Transverse colon (tissue), 4 donors: Measurements from ENCODE around the gene PEX10. TPM values are rescaled to one million over a fixed set of nuclear protein-coding genes. Genes with fewer than 3 reads are reported as not detected.

Experiments
- DNase-seq: peaks from one replicate; pipeline ENCODE4 v3.0.0-alpha.2; 2019
- H3K27ac ChIP-seq, 4 donors: fragments of 200-600 bp; sonication (generic); 2 replicates each; pipeline ENCODE4 v1.5.1; 2016 to 2018; ENCODE audit warnings: inconsistent platforms in 4 of 4
- H3K27me3 ChIP-seq: fragments of 200-600 bp; sonication (generic); 2 replicates; pipeline ENCODE4 v1.5.1; 2017; ENCODE audit warnings: inconsistent platforms
- H3K36me3 ChIP-seq, 4 donors: fragments of 200-600 bp; sonication (generic); 2 replicates each; pipeline ENCODE4 v1.5.1; 2017 to 2019; ENCODE audit warnings: inconsistent platforms in 4 of 4
- H3K4me1 ChIP-seq, 4 donors: fragments of 200-600 bp; sonication (generic); 2 replicates each; pipeline ENCODE4 v1.5.1; 2017 to 2020; ENCODE audit warnings: inconsistent platforms in 4 of 4
- H3K4me3 ChIP-seq, 4 donors: fragments of 200-600 bp; sonication (generic); 1 replicate in 1 of 4; 2 replicates in 3 of 4; pipeline versions ENCODE4 v1.5.1 to v1.6.1; 2017 to 2019; ENCODE audit warnings: inconsistent platforms in 4 of 4
- H3K9me3 ChIP-seq, 2 donors: fragments of 200-600 bp; sonication (generic); 2 replicates each; pipeline ENCODE4 v1.5.1; 2017 to 2019; ENCODE audit warnings: inconsistent platforms in 2 of 2
- EP300 ChIP-seq: sonication (generic); formaldehyde crosslinking; IDR thresholded peaks from one replicate; pipeline ENCODE4 v1.6.1; 2017; ENCODE audit warnings: antibody characterized with exemption, low read depth
- POLR2A ChIP-seq: fragments of 450-650 bp; IDR thresholded peaks from one replicate; pipeline ENCODE4 v1.6.1; 2016; ENCODE audit warnings: antibody characterized with exemption, mild to moderate bottlenecking, moderate library complexity
- POLR2AphosphoS5 ChIP-seq, 3 donors: sonication (generic); formaldehyde crosslinking; IDR thresholded peaks; one replicate each; pipeline ENCODE4 v1.6.1; 2016; ENCODE audit warnings: antibody characterized with exemption in 3 of 3
- WGBS, 2 donors: methylation state at CpG; one replicate each; pipeline ENCODE4 v1.1.5; 2018; ENCODE audit warnings: low coverage in 1 of 2; 5-methylcytosine and 5-hydroxymethylcytosine counted together
- in situ Hi-C, 4 donors: fragments of 200-750 bp; cut with MboI; loops; one replicate each; pipeline versions ENCODE4 v1.15.0 to v1.15.1; 2017; ENCODE audit warnings: low sequenced_read_pairs in 3 of 4, low pct_ligation_motif_present in 1 of 4, low pct_unique_long_range_greater_than_20kb in 1 of 4
- intact Hi-C: fragments of 100-400 bp; cut with DNase I; formaldehyde crosslinking; loops from one replicate; pipeline ENCODE4 v1.15.1; 2023; ENCODE audit warnings: low total_unique reads
- total RNA-seq, 4 donors: library from RNA; depleted of rRNA; stranded (reverse); fragments of >200 nt; gene quantifications; one replicate each; pipeline ENCODE4 v1.1.0, GENCODE V29; 2016
- TF ChIP-seq, protein P1 (sequence below), 5 experiments: fragments of 200-600 bp in 3 of 5; fragments of 450-650 bp in 2 of 5; sonication (generic) in 3 of 5; IDR thresholded peaks; 1 replicate in 2 of 5; 2 replicates in 3 of 5; pipeline ENCODE4 v1.5.1; 2016 to 2017; ENCODE audit warnings: antibody characterized with exemption in 5 of 5, inconsistent platforms in 3 of 5, mild to moderate bottlenecking in 2 of 5, moderate library complexity in 1 of 5

The PEX10 gene
- total RNA-seq, 4 donors from 2014 or later, result 16.9 to 28.8 (median 21.3) TPM

DNA sequence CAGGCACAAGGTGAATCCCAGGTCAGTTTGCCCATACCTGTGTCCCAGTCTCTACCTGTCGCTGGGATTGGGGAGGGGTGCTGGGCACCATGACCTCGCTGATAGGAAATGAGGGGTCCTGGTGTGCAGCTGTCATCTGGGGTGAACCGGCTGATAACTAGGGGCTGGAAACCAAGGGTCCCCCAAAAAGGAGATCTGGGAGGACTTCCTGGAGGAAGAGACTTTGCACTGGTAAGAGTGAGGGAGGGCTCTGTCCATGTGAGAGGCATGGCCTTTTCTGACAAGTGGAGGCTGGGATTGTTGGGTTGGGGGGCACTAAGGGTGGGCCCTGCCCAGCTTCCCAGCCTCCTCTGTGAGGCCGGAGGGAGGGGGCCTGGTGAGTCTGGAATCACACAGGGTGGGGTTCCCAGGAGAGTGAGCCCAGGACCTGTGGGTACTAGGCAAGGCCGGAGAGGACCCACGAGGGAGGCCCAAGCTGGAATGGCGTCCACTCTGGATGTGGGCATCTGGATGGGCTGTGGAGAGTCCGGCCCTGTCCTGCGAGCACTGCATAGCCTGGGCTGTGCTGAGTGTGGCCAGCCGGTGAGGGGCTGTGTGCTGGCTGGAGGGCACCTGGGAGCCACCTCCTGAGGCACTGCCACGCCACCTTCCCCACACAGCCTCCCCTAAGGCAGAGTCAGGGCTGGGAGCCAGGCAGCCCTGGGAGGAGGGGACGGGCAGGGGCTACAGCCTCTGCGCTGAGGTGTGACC lies 4.9 kb upstream of the PEX10 start:
- DNase-seq, result no peak
- in situ Hi-C loops (loop anchor here (10.0 to 25.0 kb wide), 4 partner anchors 128 to 228 kb away; partner anchors contain the start of genes MMEL1 (in 1 of the 4) and TNFRSF14 (in 1 of the 4)), intact Hi-C loops (loop anchor here (5.0 kb wide), 1 partner anchor 130 kb away; no protein-coding TSS in a partner anchor)
- Histone ChIP-seq H3K4me1 (peaks cover 16 to 36% (median 27%) of the 10 kb centered on the region in 4 donors), H3K27me3 (peaks cover 39% of the 10 kb centered on the region), H3K9me3 (no peaks in the 10 kb centered on the region), H3K36me3 (no peaks in the 10 kb centered on the region), H3K27ac (peak overlapping the region in 2 of 4 donors; percentile 73 to 84), H3K4me3 (no peak overlapping the region)
- WGBS, 2 donors, result 81 to 100% methylated on average over 1 to 13 of the region's 13 CpGs
- TF ChIP-seq, protein P1, sequence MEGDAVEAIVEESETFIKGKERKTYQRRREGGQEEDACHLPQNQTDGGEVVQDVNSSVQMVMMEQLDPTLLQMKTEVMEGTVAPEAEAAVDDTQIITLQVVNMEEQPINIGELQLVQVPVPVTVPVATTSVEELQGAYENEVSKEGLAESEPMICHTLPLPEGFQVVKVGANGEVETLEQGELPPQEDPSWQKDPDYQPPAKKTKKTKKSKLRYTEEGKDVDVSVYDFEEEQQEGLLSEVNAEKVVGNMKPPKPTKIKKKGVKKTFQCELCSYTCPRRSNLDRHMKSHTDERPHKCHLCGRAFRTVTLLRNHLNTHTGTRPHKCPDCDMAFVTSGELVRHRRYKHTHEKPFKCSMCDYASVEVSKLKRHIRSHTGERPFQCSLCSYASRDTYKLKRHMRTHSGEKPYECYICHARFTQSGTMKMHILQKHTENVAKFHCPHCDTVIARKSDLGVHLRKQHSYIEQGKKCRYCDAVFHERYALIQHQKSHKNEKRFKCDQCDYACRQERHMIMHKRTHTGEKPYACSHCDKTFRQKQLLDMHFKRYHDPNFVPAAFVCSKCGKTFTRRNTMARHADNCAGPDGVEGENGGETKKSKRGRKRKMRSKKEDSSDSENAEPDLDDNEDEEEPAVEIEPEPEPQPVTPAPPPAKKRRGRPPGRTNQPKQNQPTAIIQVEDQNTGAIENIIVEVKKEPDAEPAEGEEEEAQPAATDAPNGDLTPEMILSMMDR (IDR thresholded peaks at IDR 0.05), result no peak
- no peak for TF ChIP-seq POLR2AphosphoS5 (IDR thresholded peaks at IDR 0.05)
- no peak for TF ChIP-seq POLR2A
- TF ChIP-seq EP300, result no peak

DNA sequence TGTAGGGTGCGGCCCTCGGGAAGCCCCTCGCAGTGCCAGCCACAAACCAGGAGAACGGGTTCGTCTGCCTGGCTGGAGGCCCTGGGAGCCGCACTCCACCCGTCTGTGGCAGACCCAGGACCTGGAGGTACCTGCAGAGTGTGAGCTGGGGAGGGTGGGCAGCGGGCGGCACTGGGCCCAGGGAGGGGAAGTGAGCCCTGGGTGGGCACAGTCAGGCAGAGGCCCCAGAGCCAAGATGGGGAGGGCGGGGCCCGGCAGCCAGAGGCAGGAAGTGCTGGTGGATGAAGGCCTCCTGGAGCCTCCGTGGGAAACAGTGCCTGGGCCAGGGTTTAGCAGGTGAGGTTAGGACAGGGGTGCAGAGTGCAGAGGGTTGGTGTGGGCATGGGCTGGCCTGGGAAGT lies 4.0 kb upstream of the PEX10 start:
- Histone ChIP-seq H3K4me1 (peaks cover 19 to 42% (median 33%) of the 10 kb centered on the region in 4 donors), H3K36me3 (no peaks in the 10 kb centered on the region), H3K27ac (peak overlapping the region; percentile 73 to 84 (median 76)), H3K9me3 (no peaks in the 10 kb centered on the region), H3K27me3 (peaks cover 39% of the 10 kb centered on the region), H3K4me3 (peak overlapping the region in 2 of 4 donors; percentile 35 to 37)
- intact Hi-C loops (loop anchor here (5.0 kb wide), 1 partner anchor 131 kb away; no protein-coding TSS in a partner anchor), in situ Hi-C loops (loop anchor here (10.0 to 25.0 kb wide), 4 partner anchors 128 to 228 kb away; partner anchors contain the start of genes MMEL1 (in 1 of the 4) and TNFRSF14 (in 1 of the 4))
- peak; percentile 73 for DNase-seq
- WGBS, 2 donors, result 8% methylated on average over 12 of the region's 12 CpGs; no CpG with 5 or more reads in 1 of the 2 donors
- no peak for TF ChIP-seq POLR2AphosphoS5 (IDR thresholded peaks at IDR 0.05)
- TF ChIP-seq EP300, result no peak
- TF ChIP-seq, protein P1 (IDR thresholded peaks at IDR 0.05), result no peak
- no peak for TF ChIP-seq POLR2A

DNA sequence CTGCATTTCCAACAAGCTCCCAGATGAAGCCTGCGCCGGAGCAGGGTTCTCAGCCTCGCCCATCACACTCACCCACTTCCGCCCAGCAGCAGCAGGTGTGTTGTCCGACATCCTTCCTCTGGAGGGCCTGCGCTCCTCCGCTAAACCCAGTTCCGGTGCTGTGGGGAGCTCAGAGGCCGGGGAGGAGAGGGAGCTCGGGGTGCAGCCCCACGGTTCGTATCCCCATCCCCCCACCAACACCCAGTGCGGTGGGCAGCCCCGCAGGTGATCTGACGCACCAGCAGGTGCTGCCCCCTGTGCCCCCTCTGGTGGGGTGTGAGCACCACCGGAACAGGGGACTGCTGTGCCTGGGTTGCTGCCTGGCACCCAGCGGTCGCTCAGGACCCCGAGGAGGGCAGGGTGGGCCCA lies 3.4 kb upstream of the PEX10 start:
- Histone ChIP-seq H3K4me1 (peaks cover 19 to 44% (median 34%) of the 10 kb centered on the region in 4 donors), H3K36me3 (no peaks in the 10 kb centered on the region), H3K4me3 (peak overlapping the region in 3 of 4 donors; percentile 16 to 37 (median 35)), H3K27me3 (peaks cover 34% of the 10 kb centered on the region), H3K9me3 (no peaks in the 10 kb centered on the region), H3K27ac (peak overlapping the region; percentile 73 to 84 (median 76))
- 20 to 39% methylated on average over 3 to 17 of the region's 19 CpGs for WGBS, 2 donors
- intact Hi-C loops (loop anchor here (5.0 kb wide), 1 partner anchor 131 kb away; no protein-coding TSS in a partner anchor), in situ Hi-C loops (loop anchor here (10.0 to 25.0 kb wide), 4 partner anchors 129 to 229 kb away; partner anchors contain the start of genes MMEL1 (in 1 of the 4) and TNFRSF14 (in 1 of the 4))
- TF ChIP-seq POLR2AphosphoS5 (IDR thresholded peaks at IDR 0.05) (peak in 1 of 3 donors; percentile 6), EP300 (no peak), POLR2A (peak; percentile 27)
- TF ChIP-seq, protein P1 (IDR thresholded peaks at IDR 0.05), result peak in 2 of 5 experiments; percentile 25 to 46
- DNase-seq, result peak; percentile 74

DNA sequence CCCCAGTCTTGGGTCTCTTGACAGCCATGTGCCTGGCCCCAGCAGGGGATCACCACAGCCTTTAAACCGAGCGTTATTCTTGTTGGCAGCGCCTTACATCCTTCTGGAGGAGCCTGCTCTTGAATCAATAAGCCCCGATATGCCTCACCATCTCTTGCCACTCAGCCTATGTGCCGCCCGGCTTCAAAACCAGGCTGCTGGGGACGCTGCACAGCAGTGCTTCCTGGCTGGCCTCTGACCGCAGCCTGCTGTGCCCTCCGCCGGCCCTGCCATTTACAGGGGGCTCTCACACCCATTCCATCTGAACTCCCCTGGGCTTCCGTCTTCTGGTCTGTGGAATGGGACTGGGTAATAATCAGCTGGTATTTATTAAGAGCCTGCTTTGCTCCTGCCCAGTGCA lies 3.0 kb upstream of the PEX10 start:
- peak overlapping the region in 1 of 4 donors; percentile 35 for H3K4me3 ChIP-seq
- in situ Hi-C loops, result loop anchor here (10.0 to 25.0 kb wide), 4 partner anchors 129 to 229 kb away; partner anchors contain the start of genes MMEL1 (in 1 of the 4) and TNFRSF14 (in 1 of the 4)
- intact Hi-C loops, result loop anchor here (5.0 kb wide), 1 partner anchor 132 kb away; no protein-coding TSS in a partner anchor

More for the DNA sequence above, 3.0 kb upstream of the PEX10 start:
- peak overlapping the region; percentile 73 to 84 (median 76) for H3K27ac ChIP-seq
- no peak for DNase-seq
- H3K4me1 ChIP-seq, result peaks cover 19 to 44% (median 34%) of the 10 kb centered on the region in 4 donors
- TF ChIP-seq, protein P1 (IDR thresholded peaks at IDR 0.05), result no peak
- no peak for TF ChIP-seq POLR2A
- no peak for TF ChIP-seq EP300
- no peak for TF ChIP-seq POLR2AphosphoS5 (IDR thresholded peaks at IDR 0.05)
- WGBS, 2 donors, result 20 to 47% methylated on average over 3 to 11 of the region's 11 CpGs
- no peaks in the 10 kb centered on the region for H3K36me3 ChIP-seq
- H3K9me3 ChIP-seq, result no peaks in the 10 kb centered on the region
- peaks cover 29% of the 10 kb centered on the region for H3K27me3 ChIP-seq
